GM12878 (cell line): Measurements from ENCODE around the gene IRF9.

Experiments used
- CREB1 ChIP-seq: IDR thresholded peaks from 2 replicates; pipeline ENCODE4 v1.6.1; 2012; ENCODE audit warnings: low read depth, mild to moderate bottlenecking, inconsistent platforms
- POLR2A ChIP-seq: IDR thresholded peaks from 2 replicates; pipeline ENCODE4 v1.6.1; 2011; ENCODE audit warnings: low read depth, mild to moderate bottlenecking, low read length
- RELA ChIP-seq: fragments of 450-650 bp; IDR thresholded peaks from 2 replicates; pipeline ENCODE4 v1.8.0; 2014; ENCODE audit warnings: borderline replicate concordance; ENCODE audit not compliant: partially characterized antibody
- SIN3A ChIP-seq: IDR thresholded peaks from 2 replicates; pipeline ENCODE4 v1.6.1; 2012; ENCODE audit warnings: low read depth, low read length, improper control_type of control experiment
- TF ChIP-seq, protein P1 (sequence below), 3 experiments: IDR thresholded peaks in 2 of 3; conservative IDR thresholded peaks in 1 of 3; 2 replicates each; pipeline ENCODE4 v1.5.1; 2011; ENCODE audit warnings: low read depth in 3 of 3, low read length in 3 of 3, mild to moderate bottlenecking in 3 of 3, control low read depth in 2 of 3, moderate library complexity in 2 of 3, inconsistent platforms in 1 of 3, mixed read lengths in 1 of 3; ENCODE audit not compliant: control insufficient read depth in 2 of 3, insufficient read depth in 1 of 3; ENCODE audit errors: extremely low read depth in 1 of 3

DNA sequence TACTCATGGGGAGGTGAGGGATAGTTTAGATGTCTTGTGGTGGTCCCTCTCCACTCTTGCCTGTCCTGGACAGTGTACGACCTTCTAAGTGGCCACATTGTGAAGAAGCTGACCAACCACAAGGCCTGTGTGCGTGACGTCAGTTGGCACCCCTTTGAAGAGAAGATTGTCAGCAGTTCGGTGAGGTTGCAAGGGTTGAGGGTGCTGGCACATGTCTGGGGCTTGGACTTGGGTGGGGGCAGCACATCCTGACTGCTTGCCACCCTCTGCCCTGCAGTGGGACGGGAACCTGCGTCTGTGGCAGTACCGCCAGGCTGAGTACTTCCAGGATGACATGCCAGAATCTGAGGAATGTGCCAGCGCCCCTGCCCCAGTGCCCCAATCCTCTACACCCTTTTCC, 38.2 kb upstream of the IRF9 start:
- no peak for TF ChIP-seq CREB1
- no peak for TF ChIP-seq POLR2A
- no peak for TF ChIP-seq SIN3A
- no peak for TF ChIP-seq RELA
- TF ChIP-seq, protein P1, sequence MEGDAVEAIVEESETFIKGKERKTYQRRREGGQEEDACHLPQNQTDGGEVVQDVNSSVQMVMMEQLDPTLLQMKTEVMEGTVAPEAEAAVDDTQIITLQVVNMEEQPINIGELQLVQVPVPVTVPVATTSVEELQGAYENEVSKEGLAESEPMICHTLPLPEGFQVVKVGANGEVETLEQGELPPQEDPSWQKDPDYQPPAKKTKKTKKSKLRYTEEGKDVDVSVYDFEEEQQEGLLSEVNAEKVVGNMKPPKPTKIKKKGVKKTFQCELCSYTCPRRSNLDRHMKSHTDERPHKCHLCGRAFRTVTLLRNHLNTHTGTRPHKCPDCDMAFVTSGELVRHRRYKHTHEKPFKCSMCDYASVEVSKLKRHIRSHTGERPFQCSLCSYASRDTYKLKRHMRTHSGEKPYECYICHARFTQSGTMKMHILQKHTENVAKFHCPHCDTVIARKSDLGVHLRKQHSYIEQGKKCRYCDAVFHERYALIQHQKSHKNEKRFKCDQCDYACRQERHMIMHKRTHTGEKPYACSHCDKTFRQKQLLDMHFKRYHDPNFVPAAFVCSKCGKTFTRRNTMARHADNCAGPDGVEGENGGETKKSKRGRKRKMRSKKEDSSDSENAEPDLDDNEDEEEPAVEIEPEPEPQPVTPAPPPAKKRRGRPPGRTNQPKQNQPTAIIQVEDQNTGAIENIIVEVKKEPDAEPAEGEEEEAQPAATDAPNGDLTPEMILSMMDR (IDR thresholded peaks at IDR 0.05 in 2 of 3, conservative IDR thresholded peaks at IDR 0.05 in 1 of 3; ENCODE audit: control insufficient read depth in 2 of 3, extremely low read depth in 1 of 3, insufficient read depth in 1 of 3, low read depth in 3 of 3, low read length in 3 of 3), result no peak
